HG03378 (cell line): ENCODE measurements around the gene PCDHB8.
"Not testable (repeated sequence)": the region's sequence is repeated elsewhere in the genome, so short reads cannot be mapped to it uniquely, and the experiment has no call there.

Experiments used
- ATAC-seq: cut with Tn5 transposase; IDR thresholded peaks from one replicate; pipeline ENCODE4 v1.9.1; 2021; ENCODE audit warnings: mild to moderate bottlenecking, moderate library complexity; ENCODE audit not compliant: unreplicated experiment

PCDHB8 gene

GRCh38 chr5:141177577-141178191 lies at the start of gene PCDHB8:
Gene PCDHB8 (plus strand): TSS chr5:141177790. CDS start chr5:141178035, 245 bp downstream.
- ATAC-seq, result not testable (repeated sequence)

GRCh38 chr5:141135030-141135717 lies 42.4 kb upstream of the PCDHB8 start, which contains the start of gene PCDHB5:
Gene PCDHB5 (plus strand): TSS chr5:141135206. CDS start chr5:141135435, 229 bp downstream.
- ATAC-seq, result no peak

- no peak for ATAC-seq
Measured at GRCh38 chr5:141135718-141136266, 41.8 kb upstream of the PCDHB8 start.

- ATAC-seq, result not testable (repeated sequence)
Measured at GRCh38 chr5:141137346-141137745, 40.2 kb upstream of the PCDHB8 start.

GRCh38 chr5:141149812-141150211 lies 27.8 kb upstream of the PCDHB8 start, which contains the start of gene PCDHB6:
Gene PCDHB6 (plus strand): TSS chr5:141150057. CDS start chr5:141150258, 201 bp downstream.
- no peak for ATAC-seq

- no peak for ATAC-seq
Measured at GRCh38 chr5:141150224-141150992, 27.2 kb upstream of the PCDHB8 start.

GRCh38 chr5:141150993-141151325 lies 26.6 kb upstream of the PCDHB8 start:
- no peak for ATAC-seq

GRCh38 chr5:141151632-141152031 lies 26.0 kb upstream of the PCDHB8 start:
- not testable (repeated sequence) for ATAC-seq

GRCh38 chr5:141152096-141152495 lies 25.5 kb upstream of the PCDHB8 start:
- ATAC-seq, result not testable (repeated sequence)

- no peak for ATAC-seq
Measured at GRCh38 chr5:141155540-141156374, 21.8 kb upstream of the PCDHB8 start.

GRCh38 chr5:141157356-141157755 lies 20.2 kb upstream of the PCDHB8 start:
- ATAC-seq, result not testable (repeated sequence)

GRCh38 chr5:141157901-141158300 lies 19.7 kb upstream of the PCDHB8 start:
- ATAC-seq, result not testable (repeated sequence)

- ATAC-seq, result no peak
Measured at GRCh38 chr5:141172381-141173204, 5.0 kb upstream of the PCDHB8 start, which contains the start of gene PCDHB7. Gene PCDHB7 (plus strand): TSS chr5:141172644. CDS start chr5:141172836, 192 bp downstream.

GRCh38 chr5:141174291-141175104 lies 3.1 kb upstream of the PCDHB8 start:
- ATAC-seq, result not testable (repeated sequence)

- no peak for ATAC-seq
Measured at GRCh38 chr5:141175933-141176332, 1.7 kb upstream of the PCDHB8 start.

GRCh38 chr5:141179371-141179770 lies 1.8 kb downstream of the PCDHB8 start:
- ATAC-seq, result not testable (repeated sequence)

- not testable (repeated sequence) for ATAC-seq
Measured at GRCh38 chr5:141179876-141180275, 2.3 kb downstream of the PCDHB8 start.

GRCh38 chr5:141180313-141180712 lies 2.7 kb downstream of the PCDHB8 start:
- ATAC-seq, result no peak
